ENCODE results near the gene FOXL3. TPM values are rescaled to one million over a fixed set of nuclear protein-coding genes. Genes with fewer than 3 reads are reported as not detected.

FOXL3 gene
- total and polyA plus RNA-seq, 4 donors, result not detected

- Histone ChIP-seq H3K9ac (ENCODE audit: insufficient read depth in 1 of 2, low read length in 2 of 2) (no peak overlapping the region), H3K9me3 (ENCODE audit: control insufficient read depth in 4 of 4, insufficient read depth in 3 of 4, low read length in 3 of 4) (no peaks in the 10 kb centered on the region), H3K4me3 (no peak overlapping the region), H3K36me3 (ENCODE audit: control insufficient read depth in 4 of 4, insufficient read depth in 4 of 4, low read length in 4 of 4) (no peaks in the 10 kb centered on the region), H3K27ac (ENCODE audit: low read depth in 1 of 2, low read length in 1 of 2) (no peak overlapping the region), H3K4me1 (ENCODE audit: control insufficient read depth in 5 of 5, insufficient read depth in 5 of 5, low read length in 5 of 5) (no peaks in the 10 kb centered on the region), H3K27me3 (ENCODE audit: control insufficient read depth in 3 of 3, insufficient read depth in 3 of 3, low read length in 2 of 3) (no peaks in the 10 kb centered on the region)
- no peak for TF ChIP-seq CTCF (IDR thresholded peaks at IDR 0.05; ENCODE audit: control extremely low read depth, extremely low read depth)
- DNase-seq (peak in 1 of 3 donors; percentile 18), ATAC-seq (ENCODE audit: insufficient read depth, low FRiP score) (no peak)
- 81 to 85% methylated on average over 16 of the region's 16 CpGs for WGBS, 2 donors
These were observed 25.7 kb downstream of the FOXL3 start for GRCh38 chr7:315516-316265.

GRCh38 chr7:317643-318405, 27.9 kb downstream of the FOXL3 start:
- H3K27me3 ChIP-seq (ENCODE audit: control insufficient read depth in 3 of 3, insufficient read depth in 3 of 3, low read length in 2 of 3), result no peaks in the 10 kb centered on the region
- H3K9ac ChIP-seq (ENCODE audit: insufficient read depth in 1 of 2, low read length in 2 of 2), result no peak overlapping the region
- H3K36me3 ChIP-seq (ENCODE audit: control insufficient read depth in 4 of 4, insufficient read depth in 4 of 4, low read length in 4 of 4), result no peaks in the 10 kb centered on the region
- 88 to 89% methylated on average over 27 of the region's 27 CpGs for WGBS, 2 donors
- TF ChIP-seq CTCF (IDR thresholded peaks at IDR 0.05; ENCODE audit: control extremely low read depth, extremely low read depth), result no peak
- H3K4me1 ChIP-seq (ENCODE audit: control insufficient read depth in 5 of 5, insufficient read depth in 5 of 5, low read length in 5 of 5), result no peaks in the 10 kb centered on the region
- DNase-seq (no peak), ATAC-seq (ENCODE audit: insufficient read depth, low FRiP score) (no peak)
- no peaks in the 10 kb centered on the region for H3K9me3 ChIP-seq (ENCODE audit: control insufficient read depth in 4 of 4, insufficient read depth in 3 of 4, low read length in 3 of 4)
- H3K4me3 ChIP-seq, result no peak overlapping the region
- no peak overlapping the region for H3K27ac ChIP-seq (ENCODE audit: low read depth in 1 of 2, low read length in 1 of 2)

GRCh38 chr7:318476-318875, 28.5 kb downstream of the FOXL3 start:
- H3K36me3 ChIP-seq (ENCODE audit: control insufficient read depth in 4 of 4, insufficient read depth in 4 of 4, low read length in 4 of 4), result no peaks in the 10 kb centered on the region
- H3K27ac ChIP-seq (ENCODE audit: low read depth in 1 of 2, low read length in 1 of 2), result no peak overlapping the region
- no peak overlapping the region for H3K4me3 ChIP-seq
- 71 to 79% methylated on average over 9 of the region's 9 CpGs for WGBS, 2 donors
- no peaks in the 10 kb centered on the region for H3K27me3 ChIP-seq (ENCODE audit: control insufficient read depth in 3 of 3, insufficient read depth in 3 of 3, low read length in 2 of 3)
- TF ChIP-seq CTCF (IDR thresholded peaks at IDR 0.05; ENCODE audit: control extremely low read depth, extremely low read depth), result no peak
- ATAC-seq (ENCODE audit: insufficient read depth, low FRiP score) (no peak), DNase-seq (no peak)
- no peak overlapping the region for H3K9ac ChIP-seq (ENCODE audit: insufficient read depth in 1 of 2, low read length in 2 of 2)
- no peaks in the 10 kb centered on the region for H3K9me3 ChIP-seq (ENCODE audit: control insufficient read depth in 4 of 4, insufficient read depth in 3 of 4, low read length in 3 of 4)
- no peaks in the 10 kb centered on the region for H3K4me1 ChIP-seq (ENCODE audit: control insufficient read depth in 5 of 5, insufficient read depth in 5 of 5, low read length in 5 of 5)
